Thyroid gland (tissue), 4 donors: ENCODE measurements around the gene WNT9B.

ENCODE experiments used
- CTCF ChIP-seq, 6 experiments: fragments of 200-600 bp in 3 of 6; fragments of 450-650 bp in 3 of 6; sonication (generic) in 3 of 6; IDR thresholded peaks; one replicate each; pipeline ENCODE4 v1.5.1; 2016 to 2019; ENCODE audit warnings: antibody characterized with exemption in 6 of 6, mild to moderate bottlenecking in 2 of 6, inconsistent platforms in 1 of 6, moderate library complexity in 1 of 6
- POLR2A ChIP-seq, 2 donors: fragments of 450-650 bp; IDR thresholded peaks; one replicate each; pipeline ENCODE4 v1.6.1; 2017; ENCODE audit warnings: antibody characterized with exemption in 2 of 2, mild to moderate bottlenecking in 2 of 2, moderate library complexity in 1 of 2

GRCh38 chr17:46883871-46884520 is 32.6 kb downstream of the WNT9B start:
- TF ChIP-seq CTCF (IDR thresholded peaks at IDR 0.05) (no peak), POLR2A (IDR thresholded peaks at IDR 0.05) (no peak)
